ENCODE data around the gene CIAO1.
A peak's percentile ranks its signal among the peaks of the same experiment; 100 is the strongest.
"Not testable (repeated sequence)": the region's sequence is repeated elsewhere in the genome, so short reads cannot be mapped to it uniquely, and the experiment has no call there.

CIAO1 gene

DNA sequence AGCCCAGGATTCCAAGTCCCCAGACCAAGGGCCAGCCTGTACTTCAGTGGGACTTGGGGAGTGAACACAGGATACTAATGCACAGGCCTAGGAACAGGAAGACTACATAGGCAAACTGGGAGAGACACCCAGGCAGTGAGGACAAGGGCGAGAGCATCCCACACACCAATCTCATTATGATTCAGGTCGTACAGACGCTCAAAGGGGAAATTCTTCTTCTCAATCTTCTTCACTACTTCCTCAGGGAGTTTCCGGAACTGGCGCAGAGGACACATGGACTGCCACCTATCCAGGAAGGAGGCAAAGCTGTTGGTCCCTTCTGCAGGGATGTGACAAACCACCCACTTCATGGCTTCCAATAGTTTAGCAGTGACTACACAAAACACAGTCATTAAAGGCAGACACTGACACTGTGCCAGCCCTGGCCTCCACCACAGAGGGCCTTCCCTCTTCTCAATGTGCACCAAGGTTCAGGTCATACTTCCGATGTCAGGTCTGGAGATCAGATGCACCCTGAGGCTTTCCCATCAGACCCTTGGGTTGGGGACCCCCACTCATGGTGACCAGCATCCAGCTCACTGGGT is 21.3 kb downstream of the CIAO1 start:
- no peak for DNase-seq

DNA sequence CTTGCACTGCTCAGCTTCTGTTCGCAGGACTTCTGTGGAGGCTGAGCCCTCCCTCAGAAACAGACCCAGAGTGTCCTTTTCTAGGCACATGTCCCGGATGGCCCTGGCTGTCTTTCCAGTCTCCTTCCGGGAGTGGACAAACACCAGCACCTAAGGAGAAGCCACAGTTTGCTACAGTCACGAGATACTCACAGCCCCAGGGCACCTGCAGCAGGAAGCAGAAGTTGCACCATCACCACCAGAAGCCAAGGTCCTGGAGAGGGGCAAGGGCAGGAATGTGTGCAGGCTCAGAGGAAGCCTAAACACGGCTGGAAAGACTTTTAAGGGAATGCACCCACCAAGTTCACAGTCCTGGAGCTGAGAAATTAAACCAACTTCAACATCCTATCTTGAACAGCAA is 25.7 kb downstream of the CIAO1 start:
- no peak for DNase-seq

DNA sequence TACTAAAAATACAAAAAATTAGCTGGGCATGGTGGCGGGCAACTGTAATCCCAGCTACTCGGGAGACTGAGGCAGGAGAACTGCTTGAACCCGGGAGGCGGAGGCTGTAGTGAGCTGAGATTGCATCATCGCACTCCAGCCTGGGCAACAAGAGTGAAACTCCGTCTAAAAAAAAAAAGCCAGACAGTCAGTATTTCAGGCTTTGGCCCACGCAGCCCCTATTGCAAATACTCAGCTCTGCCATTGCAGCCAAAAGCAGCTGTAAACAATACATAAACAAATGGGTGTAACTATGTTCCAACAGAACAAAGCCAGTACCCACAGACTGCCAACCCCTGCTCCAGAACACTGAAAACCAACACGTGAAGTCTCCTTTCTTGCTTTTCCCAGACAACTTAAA is 28.2 kb downstream of the CIAO1 start:
- DNase-seq: not testable (repeated sequence)

DNA sequence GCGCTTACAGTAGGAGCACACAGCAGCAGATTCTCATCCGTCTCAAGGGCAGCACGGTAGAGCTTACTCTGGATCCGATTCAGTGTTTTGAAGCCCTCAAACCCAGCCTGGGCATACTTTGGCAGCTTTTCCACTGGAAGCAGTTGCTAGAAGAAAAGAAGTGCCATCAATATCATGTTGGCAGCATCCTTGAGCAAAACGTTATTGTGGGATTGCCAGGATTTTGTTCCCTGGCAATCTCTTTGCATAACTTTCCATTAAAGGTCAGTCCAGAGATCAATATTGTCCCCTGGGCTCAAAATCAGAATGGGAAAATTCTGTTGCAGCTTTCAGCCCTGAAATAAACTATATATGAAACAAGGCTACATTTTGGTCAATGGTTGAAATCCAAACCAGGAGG is 30.9 kb downstream of the CIAO1 start:
- no peak for DNase-seq

DNA sequence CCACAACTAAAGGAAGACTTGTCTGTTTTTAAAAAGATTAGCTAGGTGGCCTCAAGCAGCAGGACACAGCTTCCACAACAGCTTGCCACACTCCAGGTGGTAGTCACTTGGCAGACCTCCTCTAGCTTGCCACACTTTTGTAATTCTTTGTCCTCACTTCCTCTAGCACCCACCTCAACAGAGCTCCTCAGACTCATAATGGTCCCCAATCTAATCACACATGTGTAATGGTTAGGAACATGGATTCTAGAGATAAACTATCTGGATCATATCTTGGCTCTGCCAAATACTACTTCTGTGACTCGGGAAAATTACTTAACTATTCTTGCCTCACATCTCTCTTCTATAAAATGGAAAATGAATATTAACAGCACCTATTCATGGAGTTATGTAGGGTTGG is 35.8 kb downstream of the CIAO1 start:
- no peak for DNase-seq

DNA sequence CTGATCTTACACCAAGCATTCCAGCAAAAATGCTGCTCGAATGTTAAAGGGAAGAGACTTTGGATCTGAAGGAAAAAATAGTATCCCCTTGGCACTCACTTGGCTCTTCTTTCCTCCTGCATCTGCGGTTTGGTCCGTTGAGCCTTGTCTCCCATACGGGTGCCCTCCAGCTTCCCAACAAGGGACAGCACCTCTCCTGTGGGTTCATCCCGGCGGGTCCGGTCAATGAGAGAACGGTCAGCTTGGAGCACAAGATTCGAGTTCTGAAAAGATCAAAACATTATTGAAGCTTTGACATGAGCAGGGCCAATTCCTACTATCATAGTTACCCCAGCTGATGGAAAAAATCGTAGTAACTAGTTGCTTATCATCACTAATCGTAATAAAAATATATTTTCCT is 38.6 kb downstream of the CIAO1 start:
- no peak for DNase-seq

DNA sequence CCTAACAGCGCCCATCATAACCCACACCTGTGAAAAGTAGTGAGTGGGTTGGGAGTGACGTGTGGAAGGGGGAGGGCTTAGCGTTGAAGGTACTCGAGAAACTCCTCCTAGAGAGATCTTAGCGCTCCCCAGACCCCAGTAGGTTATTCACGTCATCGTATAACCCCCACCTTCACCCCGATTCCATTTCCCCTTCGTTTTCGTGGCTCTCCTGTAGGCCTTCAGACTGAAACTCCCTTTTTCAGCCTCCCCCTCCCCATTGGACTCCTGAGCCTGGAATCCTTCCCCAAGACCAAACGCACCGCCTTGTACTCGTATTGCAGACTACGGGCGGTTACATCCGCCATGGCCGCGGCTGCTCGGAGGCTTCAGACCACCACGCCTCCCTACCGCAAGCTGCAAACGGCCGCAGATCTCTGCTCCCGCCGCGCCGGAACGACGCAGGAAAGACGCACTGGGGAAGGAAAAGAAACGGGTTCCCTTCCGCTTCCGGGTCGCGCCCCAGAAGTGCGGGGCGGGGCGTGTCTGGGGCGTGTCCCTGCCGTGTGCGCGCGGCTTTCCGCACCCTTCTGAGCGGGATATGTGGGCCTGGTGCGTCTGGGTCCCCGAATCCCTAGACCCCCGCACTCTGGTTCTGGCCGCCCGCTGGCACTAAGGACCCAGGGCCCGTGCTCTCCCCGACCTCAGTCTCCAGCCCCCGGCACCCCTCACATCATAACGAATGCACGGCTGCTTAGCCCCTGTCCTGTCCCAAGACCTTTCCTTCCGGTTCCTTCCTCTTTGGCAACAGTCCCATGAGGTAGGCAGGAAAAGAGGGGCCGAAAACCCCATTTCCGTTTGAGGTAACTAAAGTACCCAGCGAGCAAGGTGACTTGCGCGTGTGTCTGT is 39.3 kb downstream of the CIAO1 start, which contains the start of gene SNRNP200:
SNRNP200 (minus strand) TSS at position 456 of the 888 bp plus-strand sequence; CDS start at position 347, 109 bp downstream.
- DNase-seq: peak; percentile 94

DNA sequence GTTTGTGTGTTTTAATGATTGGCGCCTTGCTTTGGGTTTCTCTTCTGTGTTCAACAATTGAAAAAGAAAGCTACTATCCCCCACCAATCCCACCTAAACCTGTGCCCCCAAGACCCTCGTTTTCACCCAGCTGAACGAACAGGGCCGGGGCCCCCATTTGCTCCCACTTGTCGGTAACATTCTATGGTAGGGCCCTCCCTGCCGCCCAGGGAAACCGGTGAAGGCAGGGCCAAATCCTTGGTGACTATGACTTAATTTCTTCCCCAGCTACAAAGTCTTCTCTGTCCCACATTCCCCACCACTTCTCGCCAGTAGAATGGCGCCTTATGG is 39.9 kb downstream of the CIAO1 start:
- no peak for DNase-seq

DNA sequence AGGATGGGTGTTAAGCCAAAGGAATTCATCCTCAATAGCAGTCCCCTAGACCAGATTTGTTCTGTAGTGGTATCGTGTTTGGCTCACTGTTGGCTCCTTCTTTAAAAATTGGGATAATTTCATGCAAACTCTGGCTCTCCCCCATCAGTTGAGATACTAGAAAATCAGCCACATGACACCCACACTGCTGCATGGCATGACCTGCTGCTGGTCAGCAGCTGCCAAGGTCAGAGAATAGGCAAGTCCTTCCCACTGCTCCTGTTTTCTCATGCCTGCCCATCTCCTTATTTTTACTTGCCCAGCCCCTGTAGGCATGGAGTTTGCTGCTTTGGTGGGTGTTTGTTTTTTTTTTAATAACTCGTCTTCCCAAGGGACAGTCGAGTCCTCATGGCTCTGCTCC is 40.3 kb downstream of the CIAO1 start:
- DNase-seq: no peak

DNA sequence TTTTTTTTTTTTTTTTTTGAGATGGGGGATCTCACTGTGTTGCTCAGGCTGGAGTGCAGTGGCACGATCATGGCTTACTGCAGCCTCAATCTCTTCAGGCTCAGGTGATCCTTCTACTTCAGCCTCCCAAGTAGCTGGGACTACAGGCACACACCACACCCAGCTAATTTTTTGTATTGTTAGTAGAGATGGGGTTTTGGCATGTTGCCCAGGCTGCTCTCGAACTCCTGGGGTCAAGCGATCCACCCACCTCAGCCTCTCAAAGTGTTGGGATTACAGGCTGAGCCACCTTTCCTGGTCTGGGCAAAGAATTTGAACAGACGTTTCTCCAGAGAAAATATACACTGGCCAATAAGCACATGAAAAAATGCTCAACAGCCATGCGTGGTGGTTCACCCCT is 42.2 kb downstream of the CIAO1 start:
- no peak for DNase-seq

DNA sequence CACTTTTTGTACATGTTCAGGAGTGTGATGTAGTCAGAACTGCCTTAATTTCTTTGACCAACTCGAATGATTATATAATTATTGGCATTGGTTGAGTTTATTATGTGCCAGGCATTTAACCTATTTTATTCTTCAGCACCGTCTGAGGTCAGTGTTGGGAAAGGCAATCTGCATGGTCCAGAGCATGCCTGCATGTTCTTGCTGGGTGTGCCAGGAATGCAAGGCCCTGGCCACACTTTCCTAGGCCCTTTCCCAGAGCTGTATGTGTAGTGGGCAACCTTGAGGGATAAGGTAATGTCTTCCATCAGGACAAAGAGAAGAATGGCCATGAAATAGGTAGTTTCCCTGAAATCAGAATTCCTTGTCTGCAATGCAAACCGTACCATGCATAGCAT is 49.0 kb downstream of the CIAO1 start:
- DNase-seq: no peak

DNA sequence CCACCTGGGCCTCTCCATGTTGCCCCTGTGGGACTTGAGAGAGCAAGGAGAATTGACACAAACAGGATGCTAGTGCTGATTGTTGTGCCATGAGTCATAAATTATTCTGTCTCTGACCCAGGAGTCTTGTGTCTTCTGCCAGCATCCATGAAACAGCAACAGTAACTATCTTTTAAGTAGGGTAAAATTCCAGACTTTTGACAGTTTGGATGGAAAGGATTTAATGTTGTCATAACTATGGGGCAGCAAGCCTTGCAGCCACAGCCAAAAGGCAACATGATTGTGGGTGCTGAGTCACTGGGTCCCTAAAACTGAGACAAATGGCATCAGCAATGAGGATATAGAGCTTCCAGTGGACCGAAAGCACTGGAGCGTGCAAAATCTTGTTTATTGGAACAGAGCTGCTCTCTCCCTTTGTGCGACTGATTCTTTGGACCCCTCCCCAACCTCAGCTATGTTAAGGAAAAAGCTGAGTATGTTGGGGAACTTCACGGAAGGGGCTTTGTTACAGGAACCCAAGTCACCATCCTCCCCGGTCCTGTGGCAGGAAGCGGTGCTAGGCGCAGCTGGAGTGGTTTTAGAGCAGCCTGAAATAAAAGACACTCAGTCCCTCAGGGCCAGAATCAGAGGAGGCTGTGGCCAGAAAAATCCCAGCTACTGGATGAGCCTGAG is 49.5 kb downstream of the CIAO1 start:
- no peak for DNase-seq

DNA sequence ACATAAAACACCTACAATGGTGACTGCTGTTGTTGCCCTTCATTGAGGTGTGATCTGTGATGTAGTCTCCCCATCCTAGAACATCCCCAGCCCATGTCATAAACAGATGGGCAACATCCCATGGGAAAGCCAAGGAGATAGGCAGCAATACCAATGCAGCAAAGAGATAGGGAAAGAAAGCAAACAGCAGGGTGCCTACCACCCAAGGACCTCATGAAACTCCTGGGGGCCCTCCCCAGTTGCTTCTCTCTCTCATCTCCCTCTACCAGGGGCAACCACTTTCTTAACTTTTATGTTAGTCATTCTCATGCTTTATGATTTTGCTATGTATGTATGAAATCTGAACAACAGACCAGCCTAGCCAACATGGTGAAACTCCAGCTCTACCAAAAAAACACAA is 51.0 kb downstream of the CIAO1 start:
- DNase-seq: no peak

DNA sequence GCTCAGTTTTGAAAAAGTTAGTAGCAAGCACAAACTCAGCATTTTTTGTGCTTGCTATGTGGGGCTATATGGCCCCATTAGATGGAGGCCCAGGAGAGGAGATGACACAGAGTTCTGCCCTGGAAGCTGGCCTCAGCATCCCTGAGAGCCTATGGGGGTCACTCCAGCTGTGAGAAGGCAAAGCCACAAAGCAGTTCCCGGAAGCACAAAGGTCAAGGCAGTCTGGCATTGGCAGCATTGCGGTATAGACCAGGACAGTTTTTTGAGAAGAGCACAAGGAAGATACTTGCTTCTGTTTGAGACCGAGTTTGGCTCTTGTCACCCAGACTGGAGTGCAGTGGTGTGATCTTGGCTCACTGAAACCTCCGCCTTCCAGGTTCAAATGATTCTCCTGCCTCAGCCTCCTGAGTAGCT is 51.6 kb downstream of the CIAO1 start:
- DNase-seq: no peak

DNA sequence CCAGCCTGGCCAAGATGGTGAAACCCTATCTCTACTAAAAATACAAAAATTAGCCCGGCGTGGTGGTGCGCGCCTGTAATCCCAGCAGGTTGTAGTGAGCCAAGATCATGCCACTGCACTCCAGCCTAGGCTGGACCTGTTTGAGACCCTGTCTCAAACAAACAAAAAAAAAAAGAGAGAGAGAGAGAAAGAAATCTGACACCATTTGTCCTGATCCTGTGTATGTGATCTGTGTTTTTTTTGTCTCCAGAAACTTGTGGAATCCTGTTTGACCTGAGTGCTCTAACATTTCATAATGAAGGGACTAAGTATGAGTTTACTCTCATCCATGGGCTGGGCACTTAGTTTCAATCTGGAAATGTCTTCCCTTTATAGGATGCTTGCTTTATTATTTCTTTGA is 52.7 kb downstream of the CIAO1 start:
- no peak for DNase-seq

DNA sequence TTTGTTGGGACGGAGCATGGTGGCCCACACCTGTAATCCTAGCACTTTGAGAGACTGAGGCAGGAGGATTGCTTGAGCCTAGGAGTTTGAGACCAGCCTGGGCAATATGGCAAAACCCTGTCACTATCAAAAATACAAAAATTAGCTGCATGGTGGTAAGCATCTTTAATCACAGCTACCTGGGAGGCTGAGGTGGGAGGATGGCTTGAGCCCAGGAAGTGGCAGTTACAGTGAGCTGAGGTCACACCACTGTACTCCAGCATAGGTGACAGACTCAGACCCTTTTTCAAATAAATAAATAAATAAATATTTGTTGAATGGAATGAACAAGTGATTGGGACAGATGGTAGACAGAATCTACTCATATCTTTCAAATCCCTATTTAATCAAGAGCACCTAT is 53.4 kb downstream of the CIAO1 start:
- DNase-seq: no peak

DNA sequence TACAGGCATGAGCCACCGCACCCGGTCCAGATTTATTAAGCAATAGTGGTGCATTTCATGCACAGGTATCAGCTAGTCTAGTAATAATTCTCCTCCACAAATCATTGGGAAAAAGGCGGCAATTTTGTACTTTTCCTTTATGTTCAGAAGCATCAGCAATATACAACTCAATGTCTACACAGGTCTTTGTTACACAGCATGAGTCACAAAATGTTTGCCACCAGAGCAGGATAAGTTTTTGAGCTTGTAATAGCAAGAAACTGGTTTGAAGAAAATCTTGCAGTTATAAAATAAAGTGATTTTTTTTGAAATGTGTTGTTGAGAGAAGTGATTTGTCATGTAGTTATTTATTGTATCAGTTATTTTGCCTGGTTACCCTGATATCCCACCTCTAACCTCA is 54.3 kb downstream of the CIAO1 start:
- DNase-seq: no peak

DNA sequence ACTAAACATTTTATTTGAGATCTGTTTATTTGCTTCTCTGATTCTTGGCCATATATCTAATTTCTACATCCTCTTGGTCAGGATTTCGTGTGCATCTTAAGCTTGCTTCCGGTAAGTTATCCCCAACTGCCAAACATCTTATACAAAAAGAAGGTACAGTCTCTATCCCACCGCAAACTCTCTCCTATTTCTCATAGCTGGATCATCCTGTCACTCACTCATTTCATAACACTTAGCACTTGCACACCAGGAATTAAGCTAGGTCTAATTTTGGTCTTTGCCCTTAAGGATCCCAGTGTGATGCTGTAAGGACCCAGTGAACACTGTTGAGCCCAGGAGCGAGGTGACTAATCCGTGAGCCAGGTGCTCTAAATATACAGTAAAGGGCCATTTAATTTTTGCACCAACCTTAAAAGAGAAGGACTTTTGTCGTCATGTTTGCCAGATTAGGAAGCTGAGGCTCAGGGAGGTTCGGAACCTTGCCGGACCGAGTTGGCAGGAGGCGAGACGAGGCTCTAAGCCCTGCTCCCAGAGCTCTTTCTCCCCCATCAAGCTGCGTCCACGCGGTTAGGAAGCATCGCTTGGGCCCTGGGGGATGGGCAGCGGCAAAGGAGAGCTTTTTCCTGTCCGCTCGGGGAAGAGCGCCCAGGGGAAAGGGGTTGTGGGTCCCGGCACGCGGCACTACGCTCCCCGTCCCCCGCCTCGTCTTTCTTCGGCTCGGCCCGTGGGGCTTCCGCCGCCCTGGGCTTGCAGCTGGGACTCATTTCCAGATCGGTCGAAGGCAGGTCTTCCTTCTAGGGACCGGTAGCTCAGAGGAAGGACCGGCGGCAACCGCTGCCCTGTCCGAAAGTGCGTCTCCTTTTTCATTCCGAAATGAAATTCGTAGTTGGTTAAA is 55.0 kb downstream of the CIAO1 start:
- no peak for DNase-seq
